Ascending aorta (tissue), 2 donors: ENCODE measurements around the gene NARS2. TPM values are rescaled to one million over a fixed set of nuclear protein-coding genes. Genes with fewer than 3 reads are reported as not detected.

Experiments
- DNase-seq, 2 donors: peaks; one replicate each; pipeline ENCODE4 v3.0.0-alpha.2; 2019; ENCODE audit warnings: low spot score in 2 of 2
- H3K27ac ChIP-seq, 2 donors: fragments of 200-600 bp; sonication (generic); one replicate each; pipeline ENCODE4 v1.5.1; 2016 to 2017; ENCODE audit warnings: mild to moderate bottlenecking in 1 of 2
- H3K27me3 ChIP-seq: fragments of 200-600 bp; sonication (generic); one replicate; pipeline ENCODE4 v1.5.1; 2017
- H3K36me3 ChIP-seq, 2 donors: fragments of 200-600 bp; sonication (generic); one replicate each; pipeline ENCODE4 v1.5.1; 2016
- H3K4me1 ChIP-seq, 2 donors: fragments of 200-600 bp; sonication (generic); one replicate each; pipeline ENCODE4 v1.5.1; 2016 to 2017; ENCODE audit warnings: mild to moderate bottlenecking in 1 of 2
- H3K4me3 ChIP-seq, 2 donors: fragments of 200-600 bp; sonication (generic); one replicate each; pipeline ENCODE4 v1.5.1; 2016 to 2017; ENCODE audit warnings: mild to moderate bottlenecking in 1 of 2
- H3K9me3 ChIP-seq, 2 donors: fragments of 200-600 bp; sonication (generic); one replicate each; pipeline ENCODE4 v1.5.1; 2016
- CTCF ChIP-seq, 3 experiments: fragments of 200-600 bp in 2 of 3; fragments of 450-650 bp in 1 of 3; sonication (generic) in 2 of 3; IDR thresholded peaks; one replicate each; pipeline ENCODE4 v1.5.1; 2016 to 2019; ENCODE audit warnings: antibody characterized with exemption in 3 of 3, mild to moderate bottlenecking in 1 of 3, moderate library complexity in 1 of 3
- intact Hi-C: fragments of 100-400 bp; cut with DNase I; formaldehyde crosslinking; loops from one replicate; pipeline ENCODE4 v1.15.1; 2023
- total RNA-seq: library from RNA; depleted of rRNA; stranded (reverse); fragments of >200 nt; gene quantifications from one replicate; pipeline ENCODE4 v1.1.0, GENCODE V29; 2016

NARS2 gene
- total RNA-seq, 1 donor from 2014 or later: 7.8 TPM

GRCh38 chr11:78427615-78428265 lies 146.9 kb downstream of the NARS2 start:
- no peaks in the 10 kb centered on the region for H3K36me3 ChIP-seq
- H3K4me3 ChIP-seq: peak overlapping the region in 1 of 2 donors; percentile 14
- DNase-seq: no peak
- intact Hi-C loops: no loop called here
- H3K27me3 ChIP-seq: no peaks in the 10 kb centered on the region
- no peak overlapping the region for H3K27ac ChIP-seq
- peaks cover 0 to 2% of the 10 kb centered on the region in 2 donors for H3K4me1 ChIP-seq
- no peak for TF ChIP-seq CTCF (IDR thresholded peaks at IDR 0.05)
- H3K9me3 ChIP-seq: no peaks in the 10 kb centered on the region

- Histone ChIP-seq H3K4me1 (peaks cover 0 to 2% of the 10 kb centered on the region in 2 donors), H3K9me3 (no peaks in the 10 kb centered on the region), H3K36me3 (no peaks in the 10 kb centered on the region), H3K27ac (no peak overlapping the region), H3K4me3 (no peak overlapping the region), H3K27me3 (no peaks in the 10 kb centered on the region)
- intact Hi-C loops: no loop called here
- DNase-seq: no peak
- TF ChIP-seq CTCF (IDR thresholded peaks at IDR 0.05): no peak
Observed at GRCh38 chr11:78426845-78427244, 147.8 kb downstream of the NARS2 start.

GRCh38 chr11:78425399-78426070 lies 149.1 kb downstream of the NARS2 start:
- H3K9me3 ChIP-seq: no peaks in the 10 kb centered on the region
- peak overlapping the region; percentile 46 to 54 for H3K27ac ChIP-seq
- no peaks in the 10 kb centered on the region for H3K27me3 ChIP-seq
- H3K4me3 ChIP-seq: no peak overlapping the region
- no peaks in the 10 kb centered on the region for H3K36me3 ChIP-seq
- TF ChIP-seq CTCF (IDR thresholded peaks at IDR 0.05): no peak
- intact Hi-C loops: no loop called here
- peaks cover 0 to 5% of the 10 kb centered on the region in 2 donors for H3K4me1 ChIP-seq
- no peak for DNase-seq

GRCh38 chr11:78424334-78425270 lies 150.1 kb downstream of the NARS2 start:
- Histone ChIP-seq H3K27me3 (no peaks in the 10 kb centered on the region), H3K27ac (peak overlapping the region; percentile 46 to 54), H3K4me1 (peaks cover 0 to 15% of the 10 kb centered on the region in 2 donors), H3K4me3 (no peak overlapping the region), H3K36me3 (no peaks in the 10 kb centered on the region), H3K9me3 (no peaks in the 10 kb centered on the region)
- intact Hi-C loops: loop anchor here (5.0 kb wide), 1 partner anchor 347 kb away; the partner anchor contains the start of gene NDUFC2
- DNase-seq: no peak
- no peak for TF ChIP-seq CTCF (IDR thresholded peaks at IDR 0.05)

GRCh38 chr11:78423241-78423640 lies 151.4 kb downstream of the NARS2 start:
- no peaks in the 10 kb centered on the region for H3K27me3 ChIP-seq
- no peaks in the 10 kb centered on the region for H3K9me3 ChIP-seq
- H3K4me3 ChIP-seq: no peak overlapping the region
- TF ChIP-seq CTCF (IDR thresholded peaks at IDR 0.05): no peak
- no peak overlapping the region for H3K27ac ChIP-seq
- intact Hi-C loops: loop anchor here (5.0 kb wide), 1 partner anchor 346 kb away; the partner anchor contains the start of gene NDUFC2
- H3K36me3 ChIP-seq: no peaks in the 10 kb centered on the region
- peaks cover 0 to 21% of the 10 kb centered on the region in 2 donors for H3K4me1 ChIP-seq
- no peak for DNase-seq
